ENCODE data around the gene ANXA11.

DNA sequence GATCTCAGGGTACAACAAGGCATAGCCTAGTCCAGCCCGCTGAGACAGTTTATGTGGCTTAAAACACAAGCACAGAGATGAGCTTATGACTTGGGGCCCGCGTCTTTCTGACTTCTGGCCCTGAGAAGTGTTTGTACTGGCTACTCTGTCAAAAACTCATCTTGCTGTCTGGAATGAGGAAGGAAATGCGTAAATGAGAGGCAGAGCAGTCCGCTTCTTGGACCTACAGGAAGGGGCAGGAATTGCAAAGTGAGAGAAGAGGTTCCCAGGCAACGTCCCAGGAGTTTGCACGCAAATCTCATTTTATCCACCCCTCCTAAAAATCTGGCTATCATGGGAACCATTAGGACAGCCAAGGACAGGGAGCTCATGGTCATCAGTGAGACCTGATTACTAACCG lies 5.5 kb downstream of the ANXA11 start:
- TF ChIP-seq MAFK (IDR thresholded peaks at IDR 0.05; ENCODE audit: low read depth, low read length): no peak
- TF ChIP-seq CTCF (IDR thresholded peaks at IDR 0.05; ENCODE audit: control extremely low read depth in 1 of 3, insufficient read depth in 1 of 3, low read depth in 1 of 3, low read length in 3 of 3): peak in 1 of 3 experiments; percentile 17; a peak in 1 of 4 replicates
- no peak for TF ChIP-seq EZH2 (IDR thresholded peaks at IDR 0.05; ENCODE audit: low read depth, low read length, severe bottlenecking)
- no peak for TF ChIP-seq KDM5A (IDR thresholded peaks at IDR 0.05; ENCODE audit: low read length)
- TF ChIP-seq RFX5 (IDR thresholded peaks at IDR 0.05; ENCODE audit: borderline replicate concordance, low read depth, low read length): no peak
- TF ChIP-seq CREB1 (IDR thresholded peaks at IDR 0.05): no peak
- TF ChIP-seq HDAC6 (IDR thresholded peaks at IDR 0.05; ENCODE audit: low read depth, low read length): no peak
- TF ChIP-seq POLR2AphosphoS5 (IDR thresholded peaks at IDR 0.05; ENCODE audit: low read depth, low read length): no peak
- TF ChIP-seq SIN3A (conservative IDR thresholded peaks at IDR 0.05 in 1 of 2, IDR thresholded peaks at IDR 0.05 in 1 of 2; ENCODE audit: low read depth in 1 of 2, low read length in 2 of 2): no peak
- TF ChIP-seq SP1 (IDR thresholded peaks at IDR 0.05; ENCODE audit: low read depth, low read length): no peak
- no peak for TF ChIP-seq MAX (IDR thresholded peaks at IDR 0.05)
